ENCODE results near the gene TTC23L.
"Not testable (repeated sequence)": the region's sequence is repeated elsewhere in the genome, so short reads cannot be mapped to it uniquely, and the experiment has no call there.

The TTC23L gene

DNA sequence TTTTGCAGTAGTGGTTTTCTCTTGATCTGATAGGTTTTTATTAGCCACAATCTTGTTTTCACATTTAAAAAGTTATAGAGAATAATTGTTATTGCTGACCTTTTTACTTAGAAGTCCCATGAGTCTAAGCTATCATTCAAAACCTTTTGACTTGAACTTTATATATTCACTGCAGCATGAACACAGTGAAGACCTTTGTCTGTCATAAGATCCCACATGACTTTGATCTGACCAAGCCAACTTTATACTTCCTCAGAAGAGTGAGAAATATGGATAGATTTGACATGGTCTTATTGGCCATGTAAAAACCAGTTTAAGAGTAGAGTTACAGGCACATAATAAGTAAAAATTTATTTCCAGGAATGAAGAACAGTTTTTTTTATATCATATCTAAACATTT is 42.3 kb downstream of the TTC23L start:
- DNase-seq = no peak

DNA sequence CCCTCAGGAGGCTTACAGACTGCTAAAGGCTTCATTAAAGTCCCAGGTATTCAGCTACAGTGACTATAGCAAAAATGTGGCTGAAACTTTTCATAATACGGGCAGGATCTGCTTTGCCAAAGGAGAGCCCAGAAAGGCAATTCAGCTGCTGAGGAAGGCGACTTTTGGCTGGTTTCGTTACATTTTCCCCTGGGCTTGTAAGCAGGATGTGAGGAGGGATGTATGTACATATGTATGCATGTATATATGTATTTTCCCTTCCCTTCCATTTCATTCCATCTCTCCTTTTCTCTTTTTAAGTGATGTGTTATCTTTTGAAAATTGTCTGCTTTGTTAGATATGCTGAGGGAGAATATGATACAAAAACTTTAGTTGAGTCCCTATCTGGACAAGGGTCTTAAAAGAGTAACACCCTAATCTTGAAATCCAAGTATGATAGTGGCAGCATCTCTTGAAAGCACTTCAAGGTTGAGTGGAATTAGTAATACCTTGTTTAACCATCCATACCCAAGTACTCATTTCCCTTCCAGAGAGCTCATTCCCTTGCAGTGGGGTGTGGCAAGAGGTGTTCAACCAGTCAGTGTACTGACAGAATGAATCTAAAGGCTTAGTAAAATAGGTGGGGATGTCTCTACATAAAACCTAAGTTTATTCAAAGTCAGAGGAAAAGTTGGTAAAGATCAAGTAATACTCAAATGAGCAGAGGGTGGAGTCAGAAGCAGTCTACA is 47.6 kb downstream of the TTC23L start:
- DNase-seq = no peak

DNA sequence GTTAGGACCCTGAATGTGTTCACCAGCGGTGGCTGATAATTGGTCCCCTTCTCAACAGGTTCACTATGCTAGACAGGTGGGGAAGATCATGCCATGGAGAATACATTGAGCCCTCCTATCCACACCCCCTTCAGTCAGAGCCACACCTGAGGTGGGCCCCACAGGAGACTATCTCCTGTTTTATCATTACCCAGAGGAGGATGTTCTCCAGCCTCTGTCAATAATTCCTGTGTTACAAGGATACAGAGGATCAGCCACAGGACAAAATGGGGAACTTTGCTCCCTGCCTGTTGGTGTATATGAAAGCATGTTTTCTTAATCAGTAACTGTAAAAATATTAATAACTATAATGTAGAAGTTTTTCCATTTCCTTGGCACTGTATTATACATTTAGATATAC is 50.4 kb downstream of the TTC23L start:
- no peak for DNase-seq

DNA sequence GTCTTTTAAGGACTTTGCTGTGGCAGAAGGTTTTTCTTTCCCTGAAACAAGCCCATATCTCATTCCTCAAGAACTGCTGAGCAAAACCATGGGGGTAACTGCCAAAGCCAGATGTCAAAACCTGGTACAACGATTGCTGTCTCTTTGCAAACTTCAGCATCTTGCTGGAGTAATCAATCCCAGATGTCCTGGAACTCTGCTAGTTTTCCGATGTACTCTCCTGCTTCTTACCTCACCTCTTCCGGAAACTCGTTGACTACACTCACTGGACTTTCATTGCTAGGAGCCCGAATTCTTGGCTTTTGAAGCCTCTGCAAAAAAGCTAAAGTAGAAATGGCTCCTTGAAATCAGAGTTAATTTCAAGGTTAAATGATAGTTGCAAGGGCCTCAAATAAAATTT is 53.0 kb downstream of the TTC23L start:
- DNase-seq = no peak

DNA sequence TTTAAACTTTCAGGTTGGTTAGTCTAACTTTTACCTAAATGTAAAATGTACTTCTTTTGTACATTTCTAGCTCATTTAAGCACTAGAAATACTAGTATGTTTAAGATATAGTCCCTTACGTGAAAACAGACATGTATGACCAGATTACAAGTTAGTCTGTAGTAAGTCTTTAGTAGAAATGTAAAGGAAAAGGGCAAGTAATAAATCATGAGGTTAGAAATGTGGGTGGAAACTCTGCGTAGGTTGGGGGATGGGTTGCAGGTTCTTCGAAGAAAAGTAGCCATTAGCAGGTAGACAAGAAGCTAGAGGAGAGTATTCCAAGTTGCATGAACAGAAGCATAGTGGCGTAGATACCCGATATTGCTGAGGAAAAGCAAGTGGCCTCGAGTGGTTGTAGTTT is 53.5 kb downstream of the TTC23L start:
- DNase-seq = no peak

DNA sequence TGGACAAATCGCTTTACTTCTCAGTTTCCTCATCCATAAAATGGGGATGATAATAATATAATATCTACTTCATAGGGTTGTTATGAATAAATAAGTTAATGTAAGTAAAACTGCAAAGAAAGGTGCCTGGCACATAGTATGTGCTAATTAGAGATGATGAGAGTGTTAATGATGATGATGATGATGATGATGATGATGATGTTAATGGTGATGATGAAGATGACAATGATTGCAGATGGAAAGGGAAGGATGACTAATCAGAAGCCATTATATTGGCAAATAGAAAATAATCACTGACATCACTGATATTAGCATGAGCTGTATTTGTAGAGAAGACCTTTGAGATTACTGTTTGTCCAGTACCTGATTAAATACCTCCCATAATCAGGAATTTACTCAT is 55.8 kb downstream of the TTC23L start:
- DNase-seq = no peak

DNA sequence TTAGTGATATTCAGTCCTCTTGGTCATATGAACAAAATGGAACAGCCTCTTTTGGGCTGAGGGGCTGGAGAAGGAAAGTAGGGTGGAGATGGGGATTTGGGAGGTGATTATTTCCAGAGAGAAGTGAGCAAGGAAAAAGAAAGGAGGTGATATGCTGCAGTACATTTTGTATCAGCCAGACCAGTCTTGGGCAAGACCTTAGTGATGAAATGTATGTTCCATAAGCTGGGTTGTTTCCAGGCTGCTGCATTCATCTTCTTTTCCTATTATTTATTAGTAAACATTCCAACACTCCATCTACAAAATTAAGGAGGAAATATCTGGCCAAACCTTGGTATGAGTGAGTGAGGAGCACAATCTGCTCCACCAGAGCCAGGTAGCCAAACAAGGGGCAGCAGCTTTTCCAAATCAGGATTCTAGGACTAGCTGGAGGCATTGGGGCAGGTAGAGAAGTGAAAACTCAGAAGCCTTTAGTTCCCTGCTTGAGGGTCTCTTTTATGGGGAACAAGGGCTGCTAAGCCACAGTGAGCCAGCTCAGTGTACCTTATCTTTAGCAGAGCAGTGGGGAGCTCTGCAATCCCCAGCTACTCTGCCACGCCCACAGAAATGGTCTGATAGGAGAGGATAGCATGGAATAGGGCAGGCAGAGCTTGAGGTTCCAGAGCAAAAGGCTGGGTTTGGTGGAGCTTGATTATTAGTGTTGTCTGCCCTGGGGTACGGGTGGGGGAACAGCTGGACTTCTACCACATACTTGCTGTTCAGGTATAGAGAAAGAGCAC is 56.9 kb downstream of the TTC23L start:
- DNase-seq = no peak

DNA sequence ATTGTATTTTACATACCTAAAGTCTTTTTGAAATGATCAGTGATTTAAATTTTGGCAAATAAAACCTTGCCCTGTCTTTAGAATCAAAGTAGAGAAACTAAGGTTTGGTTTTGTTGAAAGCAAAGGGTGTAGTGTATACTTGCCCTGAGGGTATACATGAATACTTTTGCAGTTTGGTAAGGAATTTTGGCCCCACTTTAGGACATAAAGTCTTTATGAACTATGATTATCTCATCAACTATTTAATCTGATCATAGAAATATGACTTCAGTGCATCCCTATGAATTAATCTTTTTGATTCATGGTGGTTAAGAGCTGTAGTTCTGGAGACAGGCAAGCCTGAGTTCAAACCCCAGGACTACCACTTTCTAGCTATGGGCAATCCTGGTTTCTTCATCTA is 58.7 kb downstream of the TTC23L start:
- DNase-seq = no peak

DNA sequence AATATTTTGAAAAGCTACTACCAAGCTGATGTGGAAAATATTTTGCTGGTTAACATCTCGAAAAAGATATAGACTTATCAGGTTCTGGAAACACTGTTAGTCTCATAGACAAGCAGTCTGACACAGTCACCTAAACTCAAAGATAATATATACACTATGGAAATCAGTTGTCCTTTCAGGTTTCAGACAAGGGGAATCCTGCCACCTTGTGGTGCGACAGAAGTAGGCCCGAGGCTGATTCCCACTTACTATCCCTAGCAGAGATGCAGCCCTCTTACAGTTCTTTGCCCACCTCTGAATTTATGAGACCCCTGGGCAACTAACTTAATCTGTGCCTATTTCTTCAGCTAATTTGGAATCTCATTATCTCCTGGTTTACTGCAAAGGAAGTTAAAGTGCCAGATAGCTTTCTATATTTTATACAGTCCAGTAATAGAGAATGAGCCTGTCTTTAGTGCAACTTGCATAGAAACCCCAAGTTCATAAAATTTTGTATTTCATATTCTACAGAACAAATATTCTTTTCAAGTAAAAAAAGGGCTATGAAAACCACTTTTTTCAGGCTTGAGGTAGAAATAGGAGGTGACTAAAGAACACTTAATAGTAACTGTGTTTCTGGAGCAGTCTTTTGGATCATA is 59.4 kb downstream of the TTC23L start:
- peak in 5 of 6 experiments; percentile 13 to 58 (median 38) for DNase-seq

DNA sequence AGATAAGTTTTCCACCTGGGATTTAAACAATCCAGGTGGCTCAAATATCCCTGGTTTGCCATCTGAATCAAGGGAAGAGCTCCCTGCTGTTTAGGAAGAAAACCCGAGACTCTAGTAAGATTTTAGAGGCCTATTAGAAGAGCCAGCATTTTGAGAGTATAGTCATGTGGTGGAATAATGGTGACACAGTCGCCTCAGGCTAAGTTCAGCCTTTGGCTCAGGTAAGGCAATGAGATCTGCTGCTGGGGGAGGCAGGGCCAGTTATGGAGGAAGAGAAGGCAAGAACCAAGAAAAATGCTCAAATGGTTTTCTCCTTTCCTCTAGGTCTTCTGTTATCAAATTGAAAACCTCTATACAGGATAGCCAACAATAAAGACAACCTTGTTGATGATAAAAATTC is 60.1 kb downstream of the TTC23L start:
- DNase-seq = no peak

DNA sequence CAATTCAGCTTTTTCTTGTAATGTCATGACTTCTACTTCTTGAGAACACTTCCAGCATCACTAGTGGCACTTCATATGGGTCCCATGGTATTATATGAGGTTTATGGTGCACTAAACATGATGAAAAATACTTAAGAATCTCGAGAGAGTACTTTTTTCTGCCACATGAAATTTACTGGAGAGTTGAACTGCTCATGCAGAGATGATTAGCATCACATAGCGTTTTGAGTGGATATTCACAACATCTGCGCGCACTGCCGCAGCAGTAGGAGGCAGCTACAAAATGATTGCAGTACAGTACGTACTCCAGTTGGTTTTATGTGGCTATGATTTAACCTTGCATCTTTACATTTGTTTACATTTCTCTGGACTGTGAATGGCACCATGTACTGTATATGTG is 61.7 kb downstream of the TTC23L start:
- no peak for DNase-seq

DNA sequence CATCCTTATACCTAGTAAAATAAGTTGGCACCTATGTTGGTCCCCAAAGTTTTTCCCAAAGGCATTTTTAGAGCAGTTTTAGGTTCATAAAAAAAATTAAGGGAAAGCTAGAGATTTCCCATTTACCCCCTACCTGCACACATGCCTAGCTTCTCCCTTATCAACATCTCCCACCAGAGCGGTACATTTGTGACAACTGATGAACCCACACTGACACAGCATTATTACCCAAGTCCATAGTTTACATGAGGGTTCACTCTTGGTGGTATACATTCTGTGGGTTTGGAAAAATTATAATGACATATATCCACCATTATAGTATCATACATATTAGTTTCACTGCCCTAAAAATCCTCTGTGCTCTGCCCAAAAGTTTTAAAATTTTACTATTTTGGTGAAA is 64.3 kb downstream of the TTC23L start:
- no peak for DNase-seq

DNA sequence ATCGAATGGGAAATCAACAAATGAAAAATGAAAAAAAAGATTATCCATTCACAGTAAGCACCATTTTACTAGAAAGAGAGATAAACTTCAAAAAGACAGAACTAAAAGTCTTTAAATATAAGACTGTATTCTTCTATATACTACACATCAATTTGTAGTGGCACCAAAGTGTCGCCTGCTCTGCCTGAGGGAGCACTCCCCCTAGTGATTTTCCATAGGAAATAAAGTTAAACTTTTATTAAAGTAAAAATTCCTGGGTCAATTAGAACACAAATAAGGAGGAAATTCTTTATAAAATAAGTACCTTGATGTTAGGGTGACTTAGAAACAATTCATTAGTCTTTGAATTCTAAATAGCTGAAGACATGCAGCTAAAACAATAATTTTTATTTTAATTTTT is 66.6 kb downstream of the TTC23L start:
- DNase-seq = no peak

DNA sequence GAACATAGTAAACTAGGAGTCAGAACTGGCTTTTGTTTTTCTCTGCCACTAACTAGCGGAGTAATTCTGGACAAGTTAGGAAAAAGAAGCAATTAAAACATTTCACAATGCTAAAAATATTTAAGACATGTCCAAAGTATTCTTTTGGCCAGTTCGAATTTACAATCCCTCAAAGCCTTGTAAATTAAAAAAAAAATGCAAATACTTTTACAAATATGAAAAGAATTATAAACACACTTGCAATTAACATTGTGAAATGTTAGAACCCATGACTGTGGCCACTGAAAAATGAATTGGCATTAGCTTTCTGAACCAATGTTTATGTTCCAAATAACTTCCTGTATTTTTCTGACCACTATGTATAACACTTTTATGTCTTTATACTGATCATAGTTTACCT is 74.1 kb downstream of the TTC23L start:
- no peak for DNase-seq

DNA sequence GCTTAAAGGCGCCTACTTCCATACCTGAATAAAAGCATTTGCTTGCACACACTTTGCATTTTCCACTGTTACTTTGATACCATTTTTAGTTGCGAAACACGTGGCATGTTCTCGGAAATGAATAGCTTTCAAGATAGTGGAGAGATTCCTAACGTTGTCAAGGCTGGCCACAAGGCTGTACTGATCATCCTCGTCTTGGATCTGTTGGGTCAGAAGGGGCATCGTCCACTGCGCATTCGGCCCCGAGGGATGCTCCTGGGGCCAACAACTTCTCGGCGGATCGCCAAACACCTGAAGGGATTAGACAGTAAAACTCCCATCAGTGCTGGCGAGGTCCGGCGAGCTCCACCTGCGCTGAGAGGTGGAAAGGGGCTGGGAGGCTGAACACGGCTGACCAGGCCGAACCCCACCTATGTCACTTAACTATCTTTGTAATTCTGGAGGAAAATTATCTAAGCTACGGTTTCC is 75.7 kb downstream of the TTC23L start:
- DNase-seq = peak in 1 of 6 experiments; percentile 7

DNA sequence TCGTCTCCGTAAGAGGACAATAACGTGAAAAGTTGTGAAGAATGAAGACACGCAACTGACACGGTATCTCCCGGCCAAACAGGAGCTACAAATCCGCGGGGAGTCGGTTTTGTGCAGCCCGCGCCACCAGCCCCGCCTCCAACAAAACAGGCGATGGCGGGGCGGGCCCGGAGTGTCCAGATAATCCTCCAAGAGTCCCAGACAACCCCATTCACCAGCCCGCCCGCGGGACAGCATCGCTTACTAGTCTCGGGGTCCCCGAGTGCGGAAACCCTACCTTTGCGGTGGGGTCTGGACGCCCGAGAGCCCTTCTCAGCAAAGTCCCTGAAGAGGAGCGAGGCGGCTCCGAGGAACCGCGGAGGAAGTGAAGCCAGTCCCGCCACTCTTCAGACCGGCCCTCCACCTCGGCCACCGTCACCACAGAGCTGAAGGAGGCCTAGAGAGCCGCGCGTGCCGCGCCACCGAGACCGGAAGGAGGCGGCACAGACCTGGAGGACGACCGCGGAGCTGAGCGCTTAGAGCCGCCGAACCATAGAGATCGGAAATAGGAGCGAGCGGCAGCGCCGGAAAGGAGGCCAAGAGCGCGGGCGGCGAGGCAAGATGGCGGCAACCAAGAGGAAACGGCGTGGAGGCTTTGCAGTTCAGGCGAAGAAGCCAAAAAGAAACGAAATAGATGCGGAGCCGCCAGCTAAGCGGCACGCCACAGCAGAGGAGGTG is 76.3 kb downstream of the TTC23L start, which contains the start of the genes BRIX1 and RAD1:
BRIX1 (plus strand) TSS at position 573 of the 717 bp plus-strand sequence; CDS start at position 601, 28 bp downstream.
RAD1 (minus strand) TSS at position 366 of the 717 bp plus-strand sequence. CDS start 612 bp downstream, outside the sequence.
- DNase-seq = peak; percentile 85 to 91 (median 88)

DNA sequence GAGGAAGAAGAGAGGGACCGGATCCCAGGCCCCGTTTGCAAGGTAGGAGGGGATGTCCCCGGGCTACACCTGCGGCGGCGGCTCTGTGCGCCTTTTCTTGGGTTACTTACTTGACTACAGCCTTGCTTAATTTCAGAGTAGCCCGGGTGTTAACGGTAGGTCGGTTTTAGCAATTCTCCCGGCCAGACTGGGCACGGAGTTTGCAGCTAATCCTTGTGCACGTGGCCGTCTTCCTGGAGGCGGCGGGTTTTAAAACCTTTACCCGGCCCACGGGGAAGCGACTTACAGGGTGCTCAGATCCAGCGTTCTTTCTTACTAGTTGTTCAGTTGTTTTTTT is 76.9 kb downstream of the TTC23L start:
- no peak for DNase-seq

DNA sequence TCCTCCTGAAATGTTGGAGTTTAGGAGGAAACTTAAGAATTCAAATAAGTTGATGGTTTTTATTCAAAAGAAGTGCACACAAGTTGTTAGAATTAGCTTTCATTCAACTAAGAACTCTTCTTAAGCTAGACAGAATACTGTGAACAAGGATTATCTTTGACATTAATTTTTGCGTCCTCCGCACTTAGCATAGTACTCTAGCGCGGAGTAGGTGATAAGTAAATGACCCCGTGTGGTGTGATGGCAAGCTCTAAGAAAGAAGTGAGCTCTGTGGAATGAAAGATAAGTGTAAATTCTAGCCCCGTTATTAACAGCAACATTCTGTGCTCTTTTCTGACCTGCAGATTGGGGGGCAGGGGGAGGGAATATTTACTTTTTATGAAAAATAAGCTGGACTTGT is 77.6 kb downstream of the TTC23L start:
- DNase-seq = no peak

DNA sequence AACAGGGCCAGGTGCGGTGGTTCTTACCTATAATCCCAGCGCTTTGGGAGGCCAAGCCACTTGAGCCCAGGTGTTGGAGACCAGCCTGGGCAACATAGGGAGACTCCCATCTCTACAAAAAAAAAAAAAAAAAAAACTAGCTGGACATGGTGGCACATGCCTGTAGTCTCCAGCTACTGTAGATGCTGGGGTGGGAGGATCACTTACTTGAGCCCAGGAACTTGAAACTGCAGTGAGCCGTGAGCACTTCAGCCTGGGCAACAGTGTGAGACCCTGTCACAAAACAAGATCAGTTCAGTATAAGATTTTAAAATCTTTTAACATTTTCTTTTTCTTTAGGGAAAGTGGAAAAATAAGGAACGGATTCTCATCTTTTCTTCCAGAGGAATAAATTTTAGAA is 79.1 kb downstream of the TTC23L start:
- no peak for DNase-seq

DNA sequence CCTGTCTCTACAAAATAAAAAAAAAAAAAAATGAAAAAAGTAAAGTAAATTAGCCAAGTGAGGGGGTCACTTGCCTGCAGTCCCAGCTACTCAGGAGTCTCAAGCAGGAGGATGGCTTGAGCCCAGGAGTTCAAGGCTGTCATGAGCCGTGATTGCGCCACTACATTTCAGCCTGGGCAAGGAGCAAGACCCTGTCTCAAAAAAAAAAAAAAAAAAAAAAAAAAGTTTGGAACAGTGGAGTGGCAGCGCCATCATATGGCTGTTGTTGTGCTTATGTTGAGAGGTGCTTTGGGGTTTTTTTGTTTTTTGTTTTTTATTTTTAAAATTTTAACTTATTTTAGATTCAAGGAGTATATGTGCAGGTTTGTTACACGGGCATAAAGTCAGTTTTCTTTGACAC is 80.1 kb downstream of the TTC23L start:
- DNase-seq = no peak

DNA sequence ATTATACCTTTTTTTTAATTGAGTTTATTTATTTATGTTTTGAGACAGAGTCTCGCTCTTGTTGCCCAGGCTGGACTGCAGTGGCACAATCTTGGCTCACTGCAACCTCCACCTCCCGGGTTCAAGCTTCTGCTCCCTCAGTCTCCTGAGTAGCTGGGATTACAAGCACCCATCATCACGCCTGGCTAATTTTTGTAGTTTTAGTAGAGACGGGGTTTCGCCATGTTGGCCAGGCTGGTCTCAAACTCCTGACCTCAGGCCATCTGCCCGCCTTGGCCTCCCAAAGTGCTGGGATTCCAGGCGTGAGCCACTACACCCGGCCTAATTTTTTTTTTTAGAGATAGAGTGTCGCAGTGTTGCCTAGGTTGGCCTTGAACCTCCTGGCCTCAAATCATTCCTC is 84.3 kb downstream of the TTC23L start:
- not testable (repeated sequence) for DNase-seq

DNA sequence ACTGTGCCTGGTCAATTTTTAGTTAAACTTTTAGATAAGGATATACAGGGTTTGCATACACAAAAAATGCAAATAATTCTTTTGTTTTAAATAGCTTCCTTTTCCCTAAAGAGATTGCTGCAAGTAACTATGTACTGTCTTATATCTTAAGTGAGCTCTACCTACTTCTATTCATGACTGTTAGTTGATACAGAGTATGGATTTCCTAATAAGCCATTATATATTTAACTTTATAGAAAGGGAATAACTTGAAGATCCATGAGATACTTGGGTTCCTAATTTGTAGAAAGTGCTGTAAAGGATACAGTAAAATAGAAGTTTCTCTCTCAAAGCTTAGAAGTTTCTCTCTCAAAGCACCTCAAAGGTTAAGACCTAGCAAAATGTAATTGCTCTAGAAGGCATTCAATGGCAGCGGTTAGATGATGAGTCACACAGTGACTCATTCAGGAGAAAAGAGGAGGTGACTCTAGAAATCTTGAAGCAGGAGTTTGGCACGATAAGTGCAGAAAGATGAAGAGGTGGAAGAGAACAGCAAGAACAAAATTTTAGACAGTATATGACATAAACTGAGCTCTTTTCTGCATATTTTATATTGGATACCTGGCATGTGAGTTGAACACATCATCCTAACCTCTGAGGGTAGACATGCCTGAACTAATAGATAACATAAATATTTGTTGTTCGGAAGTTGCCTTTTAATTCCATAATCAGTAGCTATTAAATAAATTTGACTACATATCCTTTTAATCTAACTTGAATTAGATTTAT is 84.9 kb downstream of the TTC23L start:
- DNase-seq = no peak

DNA sequence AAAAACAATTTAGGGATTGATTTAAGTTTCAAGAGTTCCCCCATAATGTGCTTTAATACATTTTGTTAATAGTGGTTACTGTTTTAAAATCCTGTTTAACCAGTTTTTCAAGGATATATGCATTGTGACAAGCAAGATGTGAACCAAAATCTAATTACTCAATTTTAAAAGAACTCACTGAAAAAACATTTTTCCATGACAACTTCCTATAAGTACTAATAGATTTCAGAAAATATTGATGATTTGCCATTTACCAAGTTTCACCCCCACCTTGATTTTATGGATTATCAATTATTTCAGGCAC is 85.5 kb downstream of the TTC23L start:
- no peak for DNase-seq

Data from stimulated activated naive CD4-positive, alpha-beta T cell (primary cell).